AG08396 (cell line): ENCODE results near the gene CLEC5A.
"Not testable (repeated sequence)": the region's sequence is repeated elsewhere in the genome, so short reads cannot be mapped to it uniquely, and the experiment has no call there.

Experiments used
- DNase-seq: peaks from one replicate; pipeline ENCODE4 v3.0.0; 2012; ENCODE audit warnings: low spot score, mixed read lengths

CLEC5A gene

DNA sequence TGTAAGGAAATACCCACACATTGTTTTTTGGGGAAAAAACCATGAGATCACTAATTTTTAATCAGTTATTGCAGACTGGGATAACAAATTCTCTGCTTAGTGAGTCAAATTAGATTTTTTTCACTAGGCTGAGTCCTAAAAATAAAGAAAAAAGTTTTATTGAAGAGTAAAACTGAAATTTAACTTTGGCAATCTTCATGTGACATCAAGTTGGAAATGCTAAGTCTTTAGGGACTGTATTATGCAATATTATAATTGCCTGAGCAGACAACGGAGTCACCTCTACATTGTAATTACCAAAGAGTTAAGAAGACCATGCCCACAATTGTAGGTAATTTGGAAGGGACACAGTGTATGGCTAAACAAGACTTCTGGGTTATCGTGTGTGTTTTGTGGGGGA, 2.2 kb upstream of the CLEC5A start:
- DNase-seq = no peak

- no peak for DNase-seq
These were observed 1.4 kb downstream of the CLEC5A start for GRCh38 chr7:141945356-141945755.

DNA sequence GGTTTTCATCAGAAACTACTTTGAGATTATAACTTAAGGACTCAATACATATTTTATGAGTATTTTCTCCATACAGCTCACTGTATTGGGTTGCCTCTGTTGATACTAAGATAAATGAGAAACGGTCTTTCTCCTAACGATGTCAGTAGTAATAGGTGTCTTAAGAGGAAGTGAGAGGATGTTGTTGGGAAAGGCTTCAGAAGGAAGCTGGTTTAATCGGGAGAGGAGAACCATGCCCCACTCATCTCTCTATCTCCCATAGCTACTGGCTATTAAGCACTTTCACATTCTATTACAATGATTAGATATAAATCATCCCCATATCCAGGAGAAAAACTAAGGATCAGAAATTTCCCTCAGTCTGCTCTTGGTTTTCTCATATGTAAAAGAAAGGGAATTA, 2.0 kb downstream of the CLEC5A start:
- no peak for DNase-seq

GRCh38 chr7:141943846-141944245, 2.9 kb downstream of the CLEC5A start:
- DNase-seq = no peak

GRCh38 chr7:141941075-141941474, 5.7 kb downstream of the CLEC5A start:
- no peak for DNase-seq

DNA sequence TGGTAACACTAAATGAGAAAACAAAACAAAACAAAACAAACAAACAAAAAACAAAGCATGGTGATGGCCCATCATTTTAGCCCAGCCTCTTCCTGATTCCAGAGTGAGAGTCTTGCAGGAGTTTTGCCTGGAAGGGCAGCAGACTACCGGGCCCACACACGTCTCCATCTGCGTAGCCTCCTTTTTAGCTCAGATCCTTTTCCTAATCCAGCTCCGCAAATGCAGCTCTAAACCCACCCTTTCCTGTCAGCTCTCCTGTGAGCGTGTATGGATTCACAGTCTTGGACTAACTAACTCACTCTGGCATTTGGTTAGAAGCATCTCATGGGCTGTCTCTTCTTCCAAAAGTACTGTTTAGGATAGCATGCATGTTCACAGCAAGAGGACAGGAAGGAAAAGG, 16.6 kb downstream of the CLEC5A start:
- no peak for DNase-seq

GRCh38 chr7:141928845-141929195, 18.0 kb downstream of the CLEC5A start:
- no peak for DNase-seq

DNA sequence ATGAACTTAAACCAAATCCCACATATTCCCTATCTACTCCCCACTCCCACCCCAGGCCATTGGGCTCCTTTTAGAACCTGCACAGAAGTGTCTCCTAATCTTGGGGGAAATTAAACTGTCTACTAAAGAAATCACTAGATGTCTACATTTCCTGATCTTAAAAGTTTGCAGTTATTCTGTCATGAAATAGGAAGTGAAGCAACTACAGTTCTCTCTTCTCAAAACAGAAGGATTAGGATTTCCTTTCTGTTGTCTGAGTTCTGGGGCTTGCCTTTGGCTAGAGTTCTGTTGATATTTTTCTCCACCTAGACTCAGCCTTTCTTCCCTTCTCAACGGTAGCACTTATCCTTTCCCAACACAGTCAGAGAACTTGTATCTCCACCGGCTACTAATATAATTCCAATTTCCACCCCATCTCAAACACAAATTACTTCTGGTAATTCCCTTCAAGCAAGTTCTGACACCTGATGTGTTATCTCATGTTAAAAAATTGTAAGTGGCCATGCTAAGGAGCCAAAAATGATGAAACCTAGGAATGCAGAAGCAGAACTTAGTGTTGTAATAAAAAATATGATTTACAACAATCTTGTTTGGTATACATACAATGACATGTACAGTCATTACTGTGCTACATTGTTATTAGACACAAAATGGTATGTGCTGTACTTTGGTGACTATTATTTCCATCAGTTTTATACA, 18.5 kb downstream of the CLEC5A start:
- no peak for DNase-seq

DNA sequence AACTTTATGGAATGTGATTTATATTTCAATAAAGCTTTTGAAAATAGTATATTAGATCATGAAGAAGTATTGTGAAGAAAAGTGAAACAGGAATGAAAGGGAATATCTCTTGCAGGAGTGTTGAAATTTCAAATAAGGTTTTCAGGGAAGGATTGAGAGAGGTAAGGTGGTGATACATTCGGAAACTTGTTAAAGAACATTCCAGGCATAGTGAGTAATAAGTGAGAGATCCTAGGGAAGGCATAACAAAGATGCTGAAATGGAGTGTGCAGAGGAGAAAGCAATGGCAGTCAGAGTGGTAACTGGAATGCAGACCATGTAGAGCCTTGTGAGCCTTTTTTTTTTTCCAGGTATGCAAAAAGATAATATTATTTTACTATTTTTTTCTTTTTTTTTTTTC, 26.5 kb downstream of the CLEC5A start:
- DNase-seq = no peak

DNA sequence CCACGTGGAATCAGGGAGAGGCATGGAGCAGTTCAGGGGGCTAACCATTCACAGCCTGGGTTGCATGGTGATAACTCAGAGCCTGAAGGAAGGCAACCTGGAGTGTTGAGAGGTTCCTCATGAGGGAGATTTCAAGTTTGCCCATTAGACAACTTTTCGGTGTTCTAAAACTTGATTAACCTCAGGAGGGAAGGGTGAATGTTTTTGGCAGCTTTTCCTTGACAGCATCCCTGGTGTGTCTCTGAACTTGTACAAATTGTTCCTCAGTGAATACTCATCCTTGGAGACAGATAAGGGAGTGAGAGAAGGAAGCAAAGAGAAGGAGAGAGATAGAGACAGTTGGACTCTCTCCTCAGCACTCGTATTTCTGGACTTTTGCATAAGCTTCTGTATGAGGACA, 30.7 kb downstream of the CLEC5A start, which contains the start of gene OR9A4:
TSS of gene OR9A4 (plus strand) at position 301 of the 400 bp plus-strand sequence. CDS start 2,477 bp downstream, outside the sequence.
- DNase-seq = no peak

DNA sequence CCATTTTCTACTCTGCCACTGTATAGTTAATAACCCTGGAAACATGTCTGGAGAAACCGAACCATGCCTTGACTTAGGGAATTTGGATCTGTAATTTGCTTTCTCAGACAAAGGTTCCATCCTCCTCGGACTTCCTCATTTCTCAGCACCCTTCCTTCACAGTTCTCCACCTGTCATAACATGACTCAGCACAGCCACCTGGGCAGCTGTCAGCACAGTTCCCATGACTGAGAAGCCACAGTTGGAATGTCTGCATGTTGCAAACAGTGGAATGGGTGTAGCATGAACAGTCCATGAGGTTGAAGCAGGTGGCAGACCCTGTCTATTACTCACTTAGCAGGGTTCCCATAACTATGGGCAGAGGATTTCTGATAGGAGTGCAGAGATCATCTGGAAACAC, 31.2 kb downstream of the CLEC5A start:
- DNase-seq = no peak

GRCh38 chr7:141911391-141911790, 35.4 kb downstream of the CLEC5A start:
- DNase-seq = no peak

GRCh38 chr7:141906285-141906684, 40.5 kb downstream of the CLEC5A start:
- no peak for DNase-seq

- not testable (repeated sequence) for DNase-seq
These were observed 47.4 kb downstream of the CLEC5A start for GRCh38 chr7:141899366-141899765.

- no peak for DNase-seq
These were observed 55.4 kb downstream of the CLEC5A start for GRCh38 chr7:141891336-141891735.

GRCh38 chr7:141889321-141889720, 57.5 kb downstream of the CLEC5A start:
- no peak for DNase-seq

GRCh38 chr7:141884539-141885225, 62.1 kb downstream of the CLEC5A start:
- DNase-seq = no peak

- no peak for DNase-seq
These were observed 65.8 kb downstream of the CLEC5A start for GRCh38 chr7:141880960-141881359.

GRCh38 chr7:141877365-141877764, 69.4 kb downstream of the CLEC5A start:
- no peak for DNase-seq
